Measurements from ENCODE around the gene MRTFB. TPM values are rescaled to one million over a fixed set of nuclear protein-coding genes. Genes with fewer than 3 reads are reported as not detected.

MRTFB gene
- total and polyA plus RNA-seq, 9 donors, result 7.2 to 45.6 (median 36.6) TPM

DNA sequence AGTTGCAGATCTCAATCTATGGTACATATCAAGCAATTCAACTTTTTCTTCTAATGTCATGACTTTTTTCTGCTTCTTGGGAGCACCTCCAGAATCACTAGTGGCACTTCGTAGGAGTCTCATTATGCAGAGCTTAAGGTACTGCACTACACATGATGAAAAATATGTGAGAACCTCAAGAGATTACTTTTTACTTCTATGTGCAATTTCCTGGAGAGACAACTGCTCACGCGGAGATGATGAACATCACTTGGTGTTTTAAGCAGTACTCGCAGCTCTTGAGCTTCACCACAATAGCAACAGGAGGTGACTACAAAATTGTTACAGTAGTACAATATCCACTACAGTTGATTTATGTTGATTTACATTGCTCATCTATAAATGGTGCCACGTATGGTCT is 79.7 kb downstream of the MRTFB start:
- Histone ChIP-seq H3K36me3 (no peaks in the 10 kb centered on the region), H3K4me1 (ENCODE audit: insufficient read depth) (peaks cover 3% of the 10 kb centered on the region), H3K9me3 (no peaks in the 10 kb centered on the region), H3K4me3 (no peak overlapping the region), H3K27me3 (no peaks in the 10 kb centered on the region), H3K27ac (no peak overlapping the region)
- no peak for DNase-seq
- WGBS, 3 donors, result 91 to 99% (median 96%) methylated on average over 5 of the region's 5 CpGs
- TF ChIP-seq EP300 (IDR thresholded peaks at IDR 0.05) (no peak), POLR2A (IDR thresholded peaks at IDR 0.05) (no peak)
- TF ChIP-seq, protein P1, sequence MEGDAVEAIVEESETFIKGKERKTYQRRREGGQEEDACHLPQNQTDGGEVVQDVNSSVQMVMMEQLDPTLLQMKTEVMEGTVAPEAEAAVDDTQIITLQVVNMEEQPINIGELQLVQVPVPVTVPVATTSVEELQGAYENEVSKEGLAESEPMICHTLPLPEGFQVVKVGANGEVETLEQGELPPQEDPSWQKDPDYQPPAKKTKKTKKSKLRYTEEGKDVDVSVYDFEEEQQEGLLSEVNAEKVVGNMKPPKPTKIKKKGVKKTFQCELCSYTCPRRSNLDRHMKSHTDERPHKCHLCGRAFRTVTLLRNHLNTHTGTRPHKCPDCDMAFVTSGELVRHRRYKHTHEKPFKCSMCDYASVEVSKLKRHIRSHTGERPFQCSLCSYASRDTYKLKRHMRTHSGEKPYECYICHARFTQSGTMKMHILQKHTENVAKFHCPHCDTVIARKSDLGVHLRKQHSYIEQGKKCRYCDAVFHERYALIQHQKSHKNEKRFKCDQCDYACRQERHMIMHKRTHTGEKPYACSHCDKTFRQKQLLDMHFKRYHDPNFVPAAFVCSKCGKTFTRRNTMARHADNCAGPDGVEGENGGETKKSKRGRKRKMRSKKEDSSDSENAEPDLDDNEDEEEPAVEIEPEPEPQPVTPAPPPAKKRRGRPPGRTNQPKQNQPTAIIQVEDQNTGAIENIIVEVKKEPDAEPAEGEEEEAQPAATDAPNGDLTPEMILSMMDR (IDR thresholded peaks at IDR 0.05), result no peak
- intact Hi-C loops (cut with DNase I), result no loop called here

DNA sequence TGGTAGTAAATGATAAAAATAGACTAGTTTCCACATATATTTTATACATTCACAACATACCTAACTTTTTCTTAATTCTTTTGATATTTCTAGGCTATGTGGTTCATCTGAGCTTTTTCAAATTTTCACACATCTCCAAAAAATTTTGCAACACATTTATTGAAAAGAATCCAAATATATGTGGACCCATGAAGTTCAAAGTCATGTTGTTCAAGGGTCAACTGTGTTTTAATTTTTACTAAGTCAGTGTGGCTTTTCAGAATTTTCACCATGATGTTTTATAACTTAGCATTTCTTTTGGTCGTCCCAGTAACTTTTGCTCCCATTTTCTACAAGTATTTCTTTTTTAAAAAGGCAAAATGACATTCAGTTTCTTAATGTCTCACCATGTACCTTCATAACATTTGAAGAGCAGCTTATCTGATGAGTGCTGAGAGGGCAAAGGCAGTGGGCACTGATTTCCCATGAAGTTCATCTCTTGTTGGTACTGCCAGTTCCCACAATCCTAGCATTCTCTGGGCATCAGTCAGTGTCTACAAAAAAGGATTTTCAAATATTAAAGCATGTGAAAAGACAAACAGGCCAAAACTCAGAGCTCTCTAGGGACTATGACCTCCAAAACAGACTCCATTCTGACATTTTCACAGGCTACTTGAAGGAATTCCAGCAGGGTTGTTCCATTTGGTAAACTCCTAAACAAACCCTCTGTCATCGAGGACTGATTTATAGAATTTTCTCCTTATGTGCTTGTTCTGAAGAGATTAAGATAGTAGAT is 80.3 kb downstream of the MRTFB start:
- peaks cover 4% of the 10 kb centered on the region for H3K4me1 ChIP-seq (ENCODE audit: insufficient read depth)
- intact Hi-C loops (cut with DNase I), result no loop called here
- TF ChIP-seq EP300 (IDR thresholded peaks at IDR 0.05), result no peak
- no peaks in the 10 kb centered on the region for H3K36me3 ChIP-seq
- H3K9me3 ChIP-seq, result no peaks in the 10 kb centered on the region
- DNase-seq, result no peak
- WGBS, 3 donors, result 69 to 76% (median 72%) methylated on average over 2 of the region's 2 CpGs
- no peaks in the 10 kb centered on the region for H3K27me3 ChIP-seq
- H3K4me3 ChIP-seq, result no peak overlapping the region
- H3K27ac ChIP-seq, result no peak overlapping the region

DNA sequence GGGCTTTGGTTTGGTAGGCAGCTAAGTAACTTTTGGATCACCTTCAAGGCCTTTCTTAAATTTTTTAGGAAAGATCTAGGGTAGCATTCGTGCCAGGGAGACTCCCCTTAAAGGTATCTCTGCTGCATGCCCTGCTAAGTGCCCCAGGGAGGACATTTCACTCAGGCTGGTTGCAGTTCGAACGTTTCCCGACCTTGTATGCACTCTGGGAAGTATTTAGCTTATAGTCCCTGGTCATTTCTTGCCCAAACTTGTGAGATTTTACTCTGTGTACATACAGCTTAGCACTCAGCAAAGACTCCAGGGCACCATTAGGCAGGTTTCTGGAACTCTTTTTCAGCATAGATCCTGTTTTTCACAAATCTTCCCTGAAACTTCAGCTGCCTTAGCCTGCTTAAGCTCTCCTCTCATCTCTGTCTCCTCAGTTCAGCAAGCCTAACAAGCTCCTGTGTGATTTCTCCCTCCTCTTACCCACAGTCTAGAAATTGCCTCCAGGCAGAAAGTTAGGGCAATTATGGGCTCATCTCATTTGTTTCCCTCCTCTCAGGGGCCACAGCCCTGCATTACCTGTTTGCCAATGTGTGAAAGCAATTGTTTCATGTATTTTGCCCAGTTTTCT is 84.6 kb downstream of the MRTFB start:
- DNase-seq, result no peak
- H3K4me1 ChIP-seq (ENCODE audit: insufficient read depth), result peaks cover 2% of the 10 kb centered on the region
- 17 to 34% (median 19%) methylated on average over 4 of the region's 4 CpGs for WGBS, 3 donors
- H3K4me3 ChIP-seq, result no peak overlapping the region
- no peaks in the 10 kb centered on the region for H3K27me3 ChIP-seq
- H3K27ac ChIP-seq, result peak overlapping the region in 1 of 2 donors; percentile 26
- no peaks in the 10 kb centered on the region for H3K9me3 ChIP-seq
- intact Hi-C loops (cut with DNase I), result no loop called here
- no peaks in the 10 kb centered on the region for H3K36me3 ChIP-seq
- TF ChIP-seq, protein P1 (IDR thresholded peaks at IDR 0.05), result no peak

DNA sequence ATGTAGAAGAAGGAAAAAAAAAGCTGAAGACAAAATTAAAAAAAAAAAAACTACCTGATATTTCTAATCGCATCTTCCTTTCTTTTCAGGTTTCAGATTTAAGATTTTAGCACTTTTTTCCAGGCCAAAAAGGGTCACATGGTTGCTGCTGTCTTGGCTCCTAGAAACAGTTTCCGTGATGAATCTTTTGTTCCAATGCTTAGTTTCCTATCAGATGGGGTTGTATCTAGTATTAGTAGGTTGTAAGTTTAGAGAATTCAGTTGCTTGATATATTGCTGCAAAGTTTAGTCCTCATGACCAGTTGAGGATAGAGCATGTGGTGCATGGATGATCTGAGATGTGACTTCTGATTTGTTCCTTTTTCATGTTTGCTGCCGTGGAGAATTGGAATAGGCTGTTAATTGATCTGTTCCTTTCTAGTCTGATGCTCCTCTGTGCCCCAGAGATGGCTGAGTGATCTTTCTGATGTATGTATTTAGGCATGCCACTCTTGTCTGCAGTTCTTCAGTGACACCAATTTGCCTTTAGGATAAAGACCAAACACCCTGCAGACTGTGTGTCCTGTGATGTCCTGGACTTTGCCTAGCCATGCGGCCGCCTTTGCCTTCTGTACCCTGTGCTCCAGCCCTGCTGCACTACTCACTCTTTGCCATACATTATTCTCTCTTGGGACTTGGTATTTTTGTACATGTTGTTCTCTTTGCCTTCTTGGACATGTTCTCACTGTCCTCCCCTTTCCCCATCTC is 94.0 kb downstream of the MRTFB start:
- H3K27ac ChIP-seq, result no peak overlapping the region
- no peak overlapping the region for H3K4me3 ChIP-seq
- intact Hi-C loops (cut with DNase I), result no loop called here
- H3K27me3 ChIP-seq, result no peaks in the 10 kb centered on the region
- DNase-seq, result no peak
- TF ChIP-seq, protein P1 (IDR thresholded peaks at IDR 0.05), result no peak
- no peak for TF ChIP-seq EP300 (IDR thresholded peaks at IDR 0.05)
- TF ChIP-seq POLR2A (IDR thresholded peaks at IDR 0.05), result no peak
- no peaks in the 10 kb centered on the region for H3K9me3 ChIP-seq
- 81 to 91% (median 86%) methylated on average over 5 of the region's 5 CpGs for WGBS, 3 donors
- peaks cover 2% of the 10 kb centered on the region for H3K4me1 ChIP-seq (ENCODE audit: insufficient read depth)
- no peaks in the 10 kb centered on the region for H3K36me3 ChIP-seq
